Activated CD8-positive, alpha-beta T cell treated with anti-CD3 and anti-CD28 coated beads, Interleukin-2, amount 10 ng/mL, durations not matched to agents 7 days and 5 days (primary cell): ENCODE results near the gene TMEM259. TPM values are rescaled to one million over a fixed set of nuclear protein-coding genes. Genes with fewer than 3 reads are reported as not detected.

Experiments
- ATAC-seq: fragments of 150-1000 bp; cut with Tn5 transposase; one replicate; pipeline ENCODE4 v1.10.0; 2021; ENCODE audit warnings: moderate library complexity
- CTCF ChIA-PET: fragments of 350-600 bp; sonication (Branson Sonifier 250); formaldehyde crosslinking; loops from one replicate; lab custom pipeline; 2021; ENCODE audit warnings: antibody characterized with exemption; lab: Charles Lee
- POLR2A ChIA-PET: fragments of 350-600 bp; sonication (Branson Sonifier 250); formaldehyde crosslinking; loops from one replicate; lab custom pipeline; 2021; ENCODE audit warnings: antibody characterized with exemption; lab: Charles Lee
- DNase-seq: peaks from one replicate; pipeline ENCODE4 v3.0.0-alpha.2; 2020
- H3K27ac Mint-ChIP-seq: one replicate; pipeline ENCODE4 v1.8.0; 2021; ENCODE audit warnings: mild to moderate bottlenecking, mixed read lengths
- H3K27me3 Mint-ChIP-seq: one replicate; pipeline ENCODE4 v1.8.0; 2021; ENCODE audit warnings: low read depth, mixed read lengths
- H3K36me3 Mint-ChIP-seq: one replicate; pipeline ENCODE4 v1.8.0; 2021; ENCODE audit warnings: low read depth, mixed read lengths
- H3K4me1 Mint-ChIP-seq: one replicate; pipeline ENCODE4 v1.8.0; 2021; ENCODE audit warnings: low read depth, mixed read lengths
- H3K4me3 Mint-ChIP-seq: one replicate; pipeline ENCODE4 v1.8.0; 2021; ENCODE audit warnings: mild to moderate bottlenecking, mixed read lengths
- H3K9me3 Mint-ChIP-seq: one replicate; pipeline ENCODE4 v1.8.0; 2022; ENCODE audit warnings: mixed read lengths; ENCODE audit not compliant: insufficient read depth
- total RNA-seq, 2 experiments: library from RNA; stranded (reverse); gene quantifications; one replicate each; pipeline ENCODE4 v1.2.3, GENCODE V29; 2021

TMEM259 gene
- total RNA-seq, 2 experiments from 2014 or later, result 153 to 160 TPM

GRCh38 chr19:1064661-1065605 is 44.0 kb upstream of the TMEM259 start:
- peak; percentile 77 for DNase-seq
- H3K27ac Mint-ChIP-seq, result peak overlapping the region; percentile 74
- CTCF ChIA-PET, result interaction anchor here (0.9 to 4.8 kb wide), 18 partner anchors 10 to 179 kb away, joined by 3 to 33 read pairs (median 5); partner anchors contain the start of gene ABCA7
- H3K9me3 Mint-ChIP-seq, result no peaks in the 10 kb centered on the region
- H3K4me1 Mint-ChIP-seq, result peaks cover 48% of the 10 kb centered on the region
- peaks cover 31% of the 10 kb centered on the region for H3K36me3 Mint-ChIP-seq
- peak overlapping the region; percentile 19 for H3K4me3 Mint-ChIP-seq
- POLR2A ChIA-PET, result interaction anchor here (0.8 to 5.5 kb wide), 4 partner anchors 14 to 25 kb away, joined by 3 to 113 read pairs (median 8); partner anchors contain the start of gene ABCA7
- no peaks in the 10 kb centered on the region for H3K27me3 Mint-ChIP-seq
- peak; percentile 38 for ATAC-seq

- peaks cover 42% of the 10 kb centered on the region for H3K4me1 Mint-ChIP-seq
- DNase-seq (no peak), ATAC-seq (no peak)
- no peaks in the 10 kb centered on the region for H3K27me3 Mint-ChIP-seq
- ChIA-PET CTCF (interaction anchor here (0.9 to 4.8 kb wide), 14 partner anchors 9 to 180 kb away, joined by 3 to 33 read pairs (median 5); partner anchors contain the start of gene ABCA7), POLR2A (interaction anchor here (0.8 to 5.5 kb wide), 4 partner anchors 15 to 26 kb away, joined by 3 to 113 read pairs (median 8); partner anchors contain the start of gene ABCA7)
- H3K36me3 Mint-ChIP-seq, result peaks cover 31% of the 10 kb centered on the region
- no peak overlapping the region for H3K4me3 Mint-ChIP-seq
- H3K9me3 Mint-ChIP-seq, result no peaks in the 10 kb centered on the region
- H3K27ac Mint-ChIP-seq, result peak overlapping the region; percentile 37
Measured at GRCh38 chr19:1063909-1064660, 43.2 kb upstream of the TMEM259 start.

- H3K36me3 Mint-ChIP-seq, result peaks cover 29% of the 10 kb centered on the region
- peak; percentile 69 for DNase-seq
- no peak for ATAC-seq
- H3K27me3 Mint-ChIP-seq, result no peaks in the 10 kb centered on the region
- POLR2A ChIA-PET, result interaction anchor here (0.7 to 5.5 kb wide), 2 partner anchors 16 to 22 kb away, joined by 3 to 113 read pairs; no protein-coding TSS in a partner anchor
- H3K4me3 Mint-ChIP-seq, result no peak overlapping the region
- H3K9me3 Mint-ChIP-seq, result no peaks in the 10 kb centered on the region
- CTCF ChIA-PET, result interaction anchor here (4.8 kb wide), 1 partner anchor 23 kb away, joined by 33 read pairs; the partner anchor contains the start of gene ABCA7
- peaks cover 39% of the 10 kb centered on the region for H3K4me1 Mint-ChIP-seq
- no peak overlapping the region for H3K27ac Mint-ChIP-seq
Measured at GRCh38 chr19:1063030-1063908, 42.3 kb upstream of the TMEM259 start.

GRCh38 chr19:1062387-1063029 is 41.6 kb upstream of the TMEM259 start:
- ChIA-PET POLR2A (interaction anchor here (0.7 kb wide), 1 partner anchor 22 kb away, joined by 3 read pairs; no protein-coding TSS in a partner anchor), CTCF (no interaction called here)
- H3K27ac Mint-ChIP-seq, result no peak overlapping the region
- peaks cover 45% of the 10 kb centered on the region for H3K4me1 Mint-ChIP-seq
- no peaks in the 10 kb centered on the region for H3K9me3 Mint-ChIP-seq
- no peak for ATAC-seq
- H3K36me3 Mint-ChIP-seq, result peaks cover 35% of the 10 kb centered on the region
- no peak overlapping the region for H3K4me3 Mint-ChIP-seq
- peak; percentile 56 for DNase-seq
- H3K27me3 Mint-ChIP-seq, result no peaks in the 10 kb centered on the region

- Mint-ChIP-seq H3K27me3 (no peaks in the 10 kb centered on the region), H3K4me1 (peaks cover 49% of the 10 kb centered on the region)
- POLR2A ChIA-PET, result interaction anchor here (0.7 kb wide), 1 partner anchor 21 kb away, joined by 3 read pairs; no protein-coding TSS in a partner anchor
Measured at GRCh38 chr19:1061987-1062386, 41.1 kb upstream of the TMEM259 start.

GRCh38 chr19:1060689-1061088 is 39.8 kb upstream of the TMEM259 start:
- CTCF ChIA-PET, result interaction anchor here (1.1 kb wide), 1 partner anchor 39 kb away, joined by 3 read pairs; the partner anchor contains the start of gene RNU6-2
- no peaks in the 10 kb centered on the region for H3K27me3 Mint-ChIP-seq
- ATAC-seq (no peak), DNase-seq (no peak)
- H3K4me3 Mint-ChIP-seq, result no peak overlapping the region
- peaks cover 51% of the 10 kb centered on the region for H3K36me3 Mint-ChIP-seq
- peaks cover 38% of the 10 kb centered on the region for H3K4me1 Mint-ChIP-seq
- POLR2A ChIA-PET, result no interaction called here
- H3K27ac Mint-ChIP-seq, result no peak overlapping the region
- H3K9me3 Mint-ChIP-seq, result no peaks in the 10 kb centered on the region

More at GRCh38 chr19:1061987-1062386, 41.1 kb upstream of the TMEM259 start:
- H3K4me3 Mint-ChIP-seq, result no peak overlapping the region
- no peaks in the 10 kb centered on the region for H3K9me3 Mint-ChIP-seq
- ATAC-seq (no peak), DNase-seq (no peak)
- CTCF ChIA-PET, result no interaction called here
- no peak overlapping the region for H3K27ac Mint-ChIP-seq
- H3K36me3 Mint-ChIP-seq, result peaks cover 40% of the 10 kb centered on the region

GRCh38 chr19:1058112-1058511 is 37.2 kb upstream of the TMEM259 start:
- ATAC-seq (no peak), DNase-seq (no peak)
- Mint-ChIP-seq H3K4me1 (peaks cover 15% of the 10 kb centered on the region), H3K36me3 (peaks cover 55% of the 10 kb centered on the region), H3K27ac (peak overlapping the region; percentile 43), H3K4me3 (no peak overlapping the region), H3K27me3 (no peaks in the 10 kb centered on the region), H3K9me3 (no peaks in the 10 kb centered on the region)
- ChIA-PET POLR2A (interaction anchor here (0.5 to 1.2 kb wide), 2 partner anchors 10 to 30 kb away, joined by 3 to 4 read pairs; no protein-coding TSS in a partner anchor), CTCF (interaction anchor here (1.3 to 2.0 kb wide), 4 partner anchors 9 to 186 kb away, joined by 3 to 7 read pairs (median 4); partner anchors contain the start of gene ARHGAP45)

GRCh38 chr19:1057176-1057855 is 36.4 kb upstream of the TMEM259 start:
- Mint-ChIP-seq H3K4me3 (no peak overlapping the region), H3K9me3 (no peaks in the 10 kb centered on the region), H3K27ac (no peak overlapping the region), H3K27me3 (no peaks in the 10 kb centered on the region), H3K4me1 (peaks cover 15% of the 10 kb centered on the region), H3K36me3 (peaks cover 52% of the 10 kb centered on the region)
- CTCF ChIA-PET, result interaction anchor here (1.3 to 2.0 kb wide), 4 partner anchors 10 to 187 kb away, joined by 3 to 7 read pairs (median 4); partner anchors contain the start of gene ARHGAP45
- POLR2A ChIA-PET, result interaction anchor here (0.7 to 1.2 kb wide), 2 partner anchors 30 to 135 kb away, joined by 3 to 4 read pairs; no protein-coding TSS in a partner anchor
- no peak for DNase-seq
- peak; percentile 31 for ATAC-seq

GRCh38 chr19:1055886-1056620 is 35.1 kb upstream of the TMEM259 start:
- Mint-ChIP-seq H3K4me1 (peaks cover 20% of the 10 kb centered on the region), H3K36me3 (peaks cover 52% of the 10 kb centered on the region), H3K27me3 (no peaks in the 10 kb centered on the region), H3K4me3 (no peak overlapping the region), H3K27ac (no peak overlapping the region), H3K9me3 (no peaks in the 10 kb centered on the region)
- ATAC-seq (no peak), DNase-seq (no peak)
- ChIA-PET POLR2A (interaction anchor here (0.8 kb wide), 1 partner anchor 11 kb away, joined by 4 read pairs; the partner anchor contains the start of gene ARHGAP45), CTCF (interaction anchor here (1.0 kb wide), 1 partner anchor 15 kb away, joined by 3 read pairs; no protein-coding TSS in a partner anchor)
